ENCODE data around the gene LCA5. TPM values are rescaled to one million over a fixed set of nuclear protein-coding genes. Genes with fewer than 3 reads are reported as not detected.

The LCA5 gene
- total and polyA plus RNA-seq, 2 donors (not counting 1 experiment from before 2014, with no cell fraction given), result 0.12 to 0.91 TPM

GRCh38 chr6:79526897-79527296, 10.3 kb downstream of the LCA5 start:
- Histone ChIP-seq H3K4me2 (replicated peaks; ENCODE audit: low read depth, low read length, poor library complexity, severe bottlenecking) (no peak overlapping the region), H3K27me3 (replicated peaks in 1 of 4; ENCODE audit: control extremely low read depth in 1 of 4, control insufficient read depth in 3 of 4, insufficient read depth in 4 of 4, low read length in 3 of 4) (no peaks in the 10 kb centered on the region), H3K36me3 (replicated peaks in 1 of 2; ENCODE audit: control extremely low read depth in 1 of 2, control insufficient read depth in 1 of 2, extremely low read depth in 1 of 2, insufficient read depth in 2 of 2, low read length in 1 of 2) (no peaks in the 10 kb centered on the region), H3K9me3 (ENCODE audit: control extremely low read depth in 1 of 3, control insufficient read depth in 2 of 3, insufficient read depth in 1 of 3, low read length in 2 of 3) (no peaks in the 10 kb centered on the region), H3K27ac (ENCODE audit: low read length in 2 of 2) (no peak overlapping the region), H4K20me1 (ENCODE audit: control insufficient read depth, insufficient read depth, low read length, poor library complexity, severe bottlenecking) (no peaks in the 10 kb centered on the region), H3K4me3 (ENCODE audit: control extremely low read depth in 1 of 5, extremely low read depth in 1 of 5, insufficient read depth in 1 of 5, low read depth in 2 of 5, low read length in 4 of 5) (no peak overlapping the region), H3K9ac (ENCODE audit: low read length) (no peak overlapping the region), H3K79me2 (ENCODE audit: control insufficient read depth, insufficient read depth, low read length) (no peaks in the 10 kb centered on the region), H3K4me1 (ENCODE audit: control insufficient read depth in 2 of 2, insufficient read depth in 2 of 2, low read length in 2 of 2) (no peaks in the 10 kb centered on the region), H2AFZ (ENCODE audit: insufficient read depth, low read depth, low read length, poor library complexity, severe bottlenecking) (no peak overlapping the region)
- Mint-ChIP-seq H3K27me3 (peaks cover 3% of the 10 kb centered on the region), H3K4me3 (no peak overlapping the region), H3K9me3 (ENCODE audit: insufficient read depth) (no peaks in the 10 kb centered on the region), H3K4me1 (no peaks in the 10 kb centered on the region), H3K27ac (no peak overlapping the region)
- ATAC-seq (ENCODE audit: low read depth) (no peak), DNase-seq (no peak)
- no peak for TF ChIP-seq CTCF (IDR thresholded peaks at IDR 0.05)
- no peak for TF ChIP-seq EZH2 (IDR thresholded peaks at IDR 0.05; ENCODE audit: borderline replicate concordance, insufficient read depth, low read depth, low read length, poor library complexity, severe bottlenecking)
- WGBS (ENCODE audit: insufficient coverage), result no CpG with 5 or more reads among the region's 1 CpG
- intact Hi-C loops (cut with micrococcal nuclease), result no loop called here
- ChIA-PET POLR2A (no interaction called here), CTCF (no interaction called here)

- H3K27ac ChIP-seq (ENCODE audit: low read length in 2 of 2), result no peak overlapping the region
- ChIA-PET CTCF (no interaction called here), POLR2A (no interaction called here)
- no peaks in the 10 kb centered on the region for H3K36me3 ChIP-seq (replicated peaks in 1 of 2; ENCODE audit: control extremely low read depth in 1 of 2, control insufficient read depth in 1 of 2, extremely low read depth in 1 of 2, insufficient read depth in 2 of 2, low read length in 1 of 2)
- TF ChIP-seq EZH2 (IDR thresholded peaks at IDR 0.05; ENCODE audit: borderline replicate concordance, insufficient read depth, low read depth, low read length, poor library complexity, severe bottlenecking), result no peak
- no peak for TF ChIP-seq CTCF (IDR thresholded peaks at IDR 0.05)
- H3K4me1 ChIP-seq (ENCODE audit: control insufficient read depth in 2 of 2, insufficient read depth in 2 of 2, low read length in 2 of 2), result no peaks in the 10 kb centered on the region
- intact Hi-C loops (cut with micrococcal nuclease), result no loop called here
- H3K9me3 Mint-ChIP-seq (ENCODE audit: insufficient read depth), result no peaks in the 10 kb centered on the region
- H3K4me3 Mint-ChIP-seq, result no peak overlapping the region
- DNase-seq (no peak), ATAC-seq (ENCODE audit: low read depth) (no peak)
- H3K4me1 Mint-ChIP-seq, result no peaks in the 10 kb centered on the region
- no peaks in the 10 kb centered on the region for H3K27me3 ChIP-seq (replicated peaks in 1 of 4; ENCODE audit: control extremely low read depth in 1 of 4, control insufficient read depth in 3 of 4, insufficient read depth in 4 of 4, low read length in 3 of 4)
- no peaks in the 10 kb centered on the region for H4K20me1 ChIP-seq (ENCODE audit: control insufficient read depth, insufficient read depth, low read length, poor library complexity, severe bottlenecking)
- H3K4me2 ChIP-seq (replicated peaks; ENCODE audit: low read depth, low read length, poor library complexity, severe bottlenecking), result no peak overlapping the region
- H3K9ac ChIP-seq (ENCODE audit: low read length), result no peak overlapping the region
- H2AFZ ChIP-seq (ENCODE audit: insufficient read depth, low read depth, low read length, poor library complexity, severe bottlenecking), result no peak overlapping the region
- no peaks in the 10 kb centered on the region for H3K79me2 ChIP-seq (ENCODE audit: control insufficient read depth, insufficient read depth, low read length)
- H3K9me3 ChIP-seq (ENCODE audit: control extremely low read depth in 1 of 3, control insufficient read depth in 2 of 3, insufficient read depth in 1 of 3, low read length in 2 of 3), result no peaks in the 10 kb centered on the region
- H3K27ac Mint-ChIP-seq, result no peak overlapping the region
- peaks cover 3% of the 10 kb centered on the region for H3K27me3 Mint-ChIP-seq
- WGBS (ENCODE audit: insufficient coverage), result 93% methylated on average over 5 of the region's 12 CpGs
- H3K4me3 ChIP-seq (ENCODE audit: control extremely low read depth in 1 of 5, extremely low read depth in 1 of 5, insufficient read depth in 1 of 5, low read depth in 2 of 5, low read length in 4 of 5), result no peak overlapping the region
Observed at GRCh38 chr6:79525272-79526100, 11.7 kb downstream of the LCA5 start.

All from B cell (primary cell).